IPS-18c (cell line): ENCODE results near the gene TYRO3.
"Not testable (repeated sequence)": the region's sequence is repeated elsewhere in the genome, so short reads cannot be mapped to it uniquely, and the experiment has no call there.

Source experiments
- H3K4me3 ChIP-seq: 2 replicates; pipeline ENCODE4 v1.7.0; 2013; ENCODE audit warnings: low read depth, mild to moderate bottlenecking, low read length, moderate library complexity; ENCODE audit not compliant: insufficient read depth
- H3K9me3 ChIP-seq: one replicate; pipeline ENCODE4 v1.6.1; 2013; ENCODE audit warnings: mild to moderate bottlenecking, low read length, moderate library complexity; ENCODE audit not compliant: control insufficient read depth, insufficient read depth

The TYRO3 gene

DNA sequence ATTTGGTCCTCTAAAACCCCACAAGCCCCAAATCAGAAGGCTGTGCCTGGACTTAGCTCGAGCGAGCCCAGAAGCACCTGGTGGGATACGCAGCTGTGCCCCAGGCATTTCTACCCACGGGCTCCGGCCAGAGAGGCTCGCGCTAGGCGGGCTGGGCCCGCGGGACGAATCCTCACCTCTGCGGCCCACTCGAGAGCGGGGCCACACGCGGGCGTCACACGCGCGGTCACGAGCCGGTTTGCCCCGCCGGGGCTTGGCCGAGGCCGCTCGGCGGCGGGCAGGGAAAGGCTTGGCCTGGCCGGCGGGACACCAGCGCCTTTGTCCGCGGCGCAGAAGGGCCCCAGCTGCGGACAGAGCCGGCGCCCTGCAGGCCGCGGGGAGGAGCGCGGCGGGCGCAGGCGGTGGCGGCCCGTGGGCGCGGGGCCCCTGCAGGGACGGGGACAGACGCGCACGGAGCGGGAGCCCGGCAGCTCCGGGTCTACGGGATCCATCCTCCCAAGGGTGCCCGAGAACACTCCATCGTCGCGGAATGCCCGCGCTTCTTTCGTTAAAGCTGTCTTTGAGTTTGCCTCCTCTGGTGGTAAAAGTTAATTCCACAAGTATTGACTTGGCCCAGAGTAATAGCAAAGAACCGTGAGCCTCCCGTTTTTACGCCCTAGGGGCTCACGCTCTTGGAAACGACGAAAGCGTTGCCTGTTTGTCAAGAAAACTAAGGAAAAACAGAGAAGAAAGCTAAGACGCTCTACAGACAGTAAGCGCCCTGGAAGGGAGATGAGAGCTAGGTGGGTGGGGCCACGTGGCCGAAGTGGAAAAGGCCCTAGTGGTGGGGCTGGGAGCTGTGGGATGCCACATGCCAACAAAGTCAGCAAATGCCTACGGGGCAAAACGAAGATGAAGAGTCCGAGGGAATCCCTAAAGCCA is 26.4 kb downstream of the TYRO3 start:
- H3K4me3 ChIP-seq: peak overlapping the region; percentile 45

GRCh38 chr15:41586531-41587282 is 27.7 kb downstream of the TYRO3 start:
- not testable (repeated sequence) for H3K4me3 ChIP-seq, H3K9me3 ChIP-seq

More for the DNA sequence above, 26.4 kb downstream of the TYRO3 start:
- H3K9me3 ChIP-seq: no peaks in the 10 kb centered on the region

GRCh38 chr15:41589018-41589417 is 30.0 kb downstream of the TYRO3 start:
- H3K4me3 ChIP-seq, H3K9me3 ChIP-seq: not testable (repeated sequence)

DNA sequence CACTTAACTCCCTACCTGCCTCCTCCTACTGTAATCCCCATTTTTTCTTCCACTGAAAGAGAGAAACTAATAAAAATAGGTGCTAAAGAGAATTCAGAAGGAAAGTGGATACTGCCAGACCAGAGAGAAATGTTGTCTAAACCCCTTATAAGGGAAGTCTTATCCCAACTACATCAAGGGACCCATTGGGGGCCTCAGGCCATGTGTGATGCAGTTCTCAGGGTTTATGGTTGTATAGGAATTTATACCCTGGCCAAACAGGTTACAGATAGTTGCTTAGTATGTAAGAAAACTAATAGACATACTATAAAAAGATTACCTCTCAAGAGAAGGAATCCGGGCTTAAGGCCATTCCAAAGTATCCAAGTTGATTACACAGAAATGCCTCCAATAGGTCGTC is 30.6 kb downstream of the TYRO3 start:
- H3K4me3 ChIP-seq, H3K9me3 ChIP-seq: not testable (repeated sequence)

- H3K4me3 ChIP-seq: not testable (repeated sequence)
Observed at GRCh38 chr15:41591217-41591616, 32.2 kb downstream of the TYRO3 start.

DNA sequence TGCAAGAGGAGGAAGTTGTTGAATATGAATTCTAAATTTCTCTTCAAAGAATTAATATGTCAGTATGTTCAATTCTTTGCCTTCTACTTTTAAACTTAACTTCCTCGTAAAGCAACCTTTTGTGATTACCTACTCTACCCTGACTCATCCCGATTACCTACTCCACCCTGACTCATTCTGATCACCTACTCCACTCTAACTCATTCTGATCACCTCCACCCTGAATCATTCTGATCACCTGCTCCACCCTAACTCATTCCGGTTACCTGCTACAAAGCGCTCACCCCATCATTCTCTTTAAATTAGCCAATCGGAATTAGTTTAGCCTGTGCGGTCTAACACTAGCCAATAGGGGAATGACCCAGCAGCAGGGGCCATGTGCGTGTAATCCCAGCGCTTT is 33.7 kb downstream of the TYRO3 start:
- H3K4me3 ChIP-seq: not testable (repeated sequence)

More at GRCh38 chr15:41591217-41591616, 32.2 kb downstream of the TYRO3 start:
- H3K9me3 ChIP-seq: not testable (repeated sequence)

DNA sequence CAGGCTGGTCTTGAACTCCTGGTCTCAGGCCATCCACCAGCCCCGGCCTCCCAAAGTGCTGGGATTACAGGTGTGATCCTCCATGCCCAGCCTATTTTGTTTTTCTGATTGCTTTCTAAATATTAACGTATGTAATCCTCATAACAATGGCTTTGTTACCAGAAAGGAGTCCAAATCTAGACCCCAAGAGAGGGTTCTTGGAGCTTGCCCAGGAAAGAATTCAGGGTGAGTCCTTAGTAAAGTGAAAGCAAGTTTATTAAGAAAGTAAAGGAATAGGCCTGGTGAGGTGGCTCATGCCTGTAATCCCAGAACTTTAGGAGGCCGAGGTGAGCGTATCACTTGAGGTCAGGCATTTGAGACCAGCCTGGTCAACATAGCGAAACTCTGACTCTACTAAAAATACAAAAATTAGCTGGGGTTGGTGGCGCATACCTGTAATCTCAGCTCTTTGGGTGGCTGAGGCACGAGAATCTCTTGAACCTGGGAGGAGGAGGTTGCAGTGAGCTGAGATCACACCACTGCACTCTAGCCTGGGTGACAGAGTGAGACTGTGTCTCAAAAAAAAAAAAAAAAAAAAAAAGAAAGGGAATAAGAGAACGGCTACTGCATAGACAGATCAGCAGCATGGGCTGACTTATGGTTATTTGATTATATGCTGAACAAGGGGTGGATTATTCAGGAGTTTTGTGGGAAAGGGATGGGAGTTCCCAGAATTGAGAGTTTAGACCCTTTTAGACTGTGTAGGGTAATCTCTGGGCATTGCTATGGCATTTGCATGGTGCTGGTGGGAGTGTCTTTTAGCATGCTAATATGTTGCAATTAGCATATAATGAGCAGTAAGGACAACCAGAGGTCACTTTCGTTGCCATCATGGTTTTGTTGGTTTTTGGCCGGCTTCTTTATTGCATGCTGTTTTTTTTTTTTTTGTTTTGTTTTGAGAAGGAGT is 36.1 kb downstream of the TYRO3 start:
- Histone ChIP-seq H3K9me3 (no peaks in the 10 kb centered on the region), H3K4me3 (no peak overlapping the region)

More for the DNA sequence above, 33.7 kb downstream of the TYRO3 start:
- not testable (repeated sequence) for H3K9me3 ChIP-seq

- H3K4me3 ChIP-seq: no peak overlapping the region
- no peaks in the 10 kb centered on the region for H3K9me3 ChIP-seq
Observed at GRCh38 chr15:41596972-41597371, 38.0 kb downstream of the TYRO3 start.

DNA sequence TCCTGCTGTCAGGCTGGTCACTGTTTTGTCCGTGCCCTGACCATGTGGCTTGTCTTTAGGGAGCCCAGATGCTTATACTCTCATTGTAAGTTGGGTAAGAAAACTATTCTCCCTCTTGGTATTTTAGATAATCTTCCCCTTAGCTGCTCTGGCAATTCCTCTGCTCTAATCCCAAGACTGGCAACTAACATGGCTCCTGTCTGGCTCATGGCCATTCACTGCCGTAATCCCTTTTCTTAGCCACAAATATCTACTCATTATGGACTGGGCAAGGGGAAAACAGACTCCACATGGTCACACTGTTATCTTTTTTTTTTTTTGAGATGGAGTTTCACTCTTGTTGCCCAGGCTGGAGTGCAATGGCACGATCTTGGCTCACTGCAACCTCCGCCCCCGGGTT is 38.8 kb downstream of the TYRO3 start:
- H3K4me3 ChIP-seq: no peak overlapping the region
- H3K9me3 ChIP-seq: no peaks in the 10 kb centered on the region

- H3K9me3 ChIP-seq: no peaks in the 10 kb centered on the region
- no peak overlapping the region for H3K4me3 ChIP-seq
Observed at GRCh38 chr15:41599061-41599460, 40.0 kb downstream of the TYRO3 start.

DNA sequence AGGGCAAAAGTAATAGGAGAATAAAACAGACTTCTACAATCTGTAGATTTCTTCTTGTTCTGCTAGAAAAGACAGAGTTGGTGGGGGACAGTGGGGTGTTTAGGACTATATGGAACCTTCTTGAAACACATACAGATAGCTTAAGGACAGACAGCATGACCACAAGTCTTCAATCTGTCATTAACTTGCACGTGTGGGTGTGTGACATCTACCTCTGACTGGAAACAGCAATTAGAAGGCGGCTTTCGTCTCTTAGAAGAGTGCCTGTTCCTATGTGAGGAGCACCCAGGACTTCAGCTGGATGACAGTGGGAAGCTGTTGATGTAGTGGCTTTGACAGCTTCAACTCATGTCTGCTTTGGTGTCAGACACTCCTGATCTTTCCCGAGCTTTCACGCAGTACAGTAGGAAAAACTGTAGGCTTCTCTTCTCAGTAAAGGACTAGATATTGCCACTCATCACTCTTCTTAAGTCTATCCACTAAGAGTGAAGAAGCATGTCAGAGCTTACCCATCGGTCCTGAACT is 44.5 kb downstream of the TYRO3 start:
- Histone ChIP-seq H3K4me3 (no peak overlapping the region), H3K9me3 (no peaks in the 10 kb centered on the region)

- Histone ChIP-seq H3K9me3 (no peaks in the 10 kb centered on the region), H3K4me3 (no peak overlapping the region)
Observed at GRCh38 chr15:41603941-41604911, 45.2 kb downstream of the TYRO3 start.

- H3K4me3 ChIP-seq: no peak overlapping the region
- no peaks in the 10 kb centered on the region for H3K9me3 ChIP-seq
Observed at GRCh38 chr15:41605566-41605965, 46.6 kb downstream of the TYRO3 start.

DNA sequence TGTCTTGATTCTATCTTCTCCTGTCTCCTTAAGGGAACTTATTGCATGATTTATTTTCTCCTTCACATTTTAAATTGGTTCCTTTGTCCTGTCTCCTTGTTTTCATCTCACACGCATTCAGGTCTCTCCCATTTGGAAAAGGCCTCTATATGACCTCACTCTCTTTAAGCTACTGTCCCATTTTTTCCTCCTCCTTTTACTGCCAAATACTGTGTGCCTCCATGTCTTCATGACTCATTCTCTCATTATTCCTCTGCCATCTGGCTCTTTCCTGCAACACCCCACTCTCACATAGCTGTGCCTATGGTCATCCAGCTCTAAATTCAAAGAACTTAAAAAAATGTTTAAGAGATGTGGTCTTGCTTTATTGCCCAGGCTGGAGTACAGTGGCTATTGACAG is 48.0 kb downstream of the TYRO3 start:
- Histone ChIP-seq H3K4me3 (no peak overlapping the region), H3K9me3 (no peaks in the 10 kb centered on the region)

- Histone ChIP-seq H3K9me3 (no peaks in the 10 kb centered on the region), H3K4me3 (no peak overlapping the region)
Observed at GRCh38 chr15:41609123-41609522, 50.1 kb downstream of the TYRO3 start.

DNA sequence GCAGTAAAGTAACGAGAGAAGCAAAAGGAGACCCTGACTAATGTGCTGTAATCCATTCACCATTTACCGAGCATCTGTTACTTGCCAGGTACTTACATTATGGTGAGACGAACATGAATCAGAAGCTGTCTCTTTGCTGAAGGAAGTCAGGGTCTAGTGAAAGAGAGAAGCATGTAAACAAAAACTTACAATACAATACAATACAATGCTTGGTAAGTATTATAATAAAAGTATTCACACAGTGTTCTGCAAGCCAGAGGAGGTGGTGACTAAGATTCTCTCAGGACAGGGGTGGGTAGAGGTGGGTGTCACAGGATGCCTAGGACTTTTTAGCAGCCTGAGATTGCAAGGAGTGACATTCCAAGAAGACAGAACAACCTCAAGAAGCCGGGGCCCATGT is 51.0 kb downstream of the TYRO3 start:
- no peaks in the 10 kb centered on the region for H3K9me3 ChIP-seq

More for the DNA sequence above, 51.0 kb downstream of the TYRO3 start:
- no peak overlapping the region for H3K4me3 ChIP-seq
